HCT116 (cell line): ENCODE results near the gene PPEF2. TPM values are rescaled to one million over a fixed set of nuclear protein-coding genes. Genes with fewer than 3 reads are reported as not detected.

Experiments
- ATAC-seq: fragments of 200-7000 bp; cut with Tn5 transposase; 2 replicates; pipeline ENCODE4 v1.9.1; 2020; ENCODE audit warnings: mild to moderate bottlenecking, moderate library complexity
- BruUV-seq: library from RNA; stranded (reverse); fragments of 400-500 nt; replicated peaks from 2 replicates; lab custom pipeline; 2021; lab: Mats Ljungman, UMichigan
- CTCF ChIA-PET: fragments of 300-600 bp; sonication (Branson Sonifier 250); formaldehyde crosslinking; loops from one replicate; lab custom pipeline; 2021; ENCODE audit warnings: antibody characterized with exemption; lab: Charles Lee
- POLR2A ChIA-PET: fragments of 300-600, 350-600 bp; sonication (Branson Sonifier 250); formaldehyde crosslinking; loops from one replicate; lab custom pipeline; 2021; ENCODE audit warnings: antibody characterized with exemption; lab: Charles Lee
- RAD21 ChIA-PET, 2 experiments: fragments of 300-600 bp; sonication (Branson Sonifier 250); formaldehyde crosslinking; loops; one replicate each; lab custom pipeline; 2023; ENCODE audit warnings: low total read pairs in 2 of 2; ENCODE audit not compliant: uncharacterized antibody in 2 of 2, unreplicated experiment in 2 of 2, low non-redundant PET in 1 of 2; lab: Charles Lee
- DNase-seq: peaks from one replicate; pipeline ENCODE4 v3.0.0-alpha.2; 2010; ENCODE audit warnings: low read depth, low spot score
- H2AFZ ChIP-seq: fragments of 200-600 bp; shearing (Covaris generic), sonication (generic); 2 replicates; pipeline ENCODE4 v1.6.1; 2017; ENCODE audit warnings: low read depth, mixed run types, mixed read lengths, antibody characterized with exemption, low read length; ENCODE audit not compliant: poor library complexity, severe bottlenecking
- H3K27ac ChIP-seq: 2 replicates; pipeline ENCODE4 v1.5.1; 2012; ENCODE audit warnings: low read depth, low read length
- H3K27me3 ChIP-seq: fragments of 200-600 bp; sonication (generic); 2 replicates; pipeline ENCODE4 v1.6.1; 2016; ENCODE audit warnings: mixed run types, low read length, mixed read lengths; ENCODE audit not compliant: insufficient read depth
- H3K36me3 ChIP-seq, 2 experiments: fragments of 200-500 bp in 1 of 2; fragments of 200-600 bp in 1 of 2; sonication (Bioruptor generic) in 1 of 2; sonication (generic) in 1 of 2; 2 replicates each; pipeline versions ENCODE4 v1.5.1 to v1.6.1; 2014 to 2016; ENCODE audit warnings: low read length in 2 of 2, inconsistent platforms in 1 of 2, mixed read lengths in 1 of 2, mixed run types in 1 of 2; ENCODE audit not compliant: insufficient read depth in 2 of 2, control insufficient read depth in 1 of 2
- H3K4me1 ChIP-seq, 2 experiments: fragments of 200-600 bp in 1 of 2; sonication (generic) in 1 of 2; 2 replicates each; pipeline versions ENCODE4 v1.5.1 to v1.6.1; 2012 to 2017; ENCODE audit warnings: low read length in 2 of 2, inconsistent platforms in 1 of 2, mild to moderate bottlenecking in 1 of 2, mixed read lengths in 1 of 2, mixed run types in 1 of 2, moderate library complexity in 1 of 2; ENCODE audit not compliant: insufficient read depth in 2 of 2, control insufficient read depth in 1 of 2
- H3K4me2 ChIP-seq: fragments of 200-600 bp; sonication (generic); 2 replicates; pipeline ENCODE4 v1.6.1; 2017; ENCODE audit warnings: mixed run types, low read length, mixed read lengths
- H3K4me3 ChIP-seq, 2 experiments: fragments of 200-600 bp in 1 of 2; sonication (generic) in 1 of 2; replicated peaks in 1 of 2; 2 replicates each; pipeline ENCODE4 v1.5.1; 2011 to 2016; ENCODE audit warnings: low read length in 2 of 2, control low read depth in 1 of 2, low read depth in 1 of 2, mild to moderate bottlenecking in 1 of 2, mixed read lengths in 1 of 2, mixed run types in 1 of 2
- H3K79me2 ChIP-seq: fragments of 200-600 bp; sonication (generic); 2 replicates; pipeline ENCODE4 v1.6.1; 2017; ENCODE audit warnings: mild to moderate bottlenecking, mixed run types, low read length, moderate library complexity, mixed read lengths; ENCODE audit not compliant: insufficient read depth
- H3K9ac ChIP-seq: fragments of 200-600 bp; sonication (generic); 2 replicates; pipeline ENCODE4 v1.6.1; 2016; ENCODE audit warnings: low read length, mixed read lengths
- H3K9me2 ChIP-seq: fragments of 200-600 bp; sonication (generic), shearing (Covaris generic); 2 replicates; pipeline ENCODE4 v1.6.1; 2017; ENCODE audit warnings: mixed run types, mild to moderate bottlenecking, moderate library complexity; ENCODE audit not compliant: insufficient read depth
- H3K9me3 ChIP-seq, 2 experiments: fragments of 200-500 bp in 1 of 2; fragments of 200-600 bp in 1 of 2; sonication (Bioruptor generic) in 1 of 2; sonication (generic) in 1 of 2; 2 replicates each; pipeline ENCODE4 v1.6.1; 2014 to 2017; ENCODE audit warnings: low read length in 2 of 2, mixed read lengths in 2 of 2, inconsistent platforms in 1 of 2, low read depth in 1 of 2, mild to moderate bottlenecking in 1 of 2, mixed run types in 1 of 2, moderate library complexity in 1 of 2; ENCODE audit not compliant: control insufficient read depth in 1 of 2, insufficient read depth in 1 of 2
- H4K20me1 ChIP-seq: fragments of 200-600 bp; sonication (generic), shearing (Covaris generic); 2 replicates; pipeline ENCODE4 v1.6.1; 2017; ENCODE audit warnings: mixed run types, mild to moderate bottlenecking, moderate library complexity; ENCODE audit not compliant: insufficient read depth
- CBX3 ChIP-seq: IDR thresholded peaks from 2 replicates; pipeline ENCODE4 v1.6.1; 2012; ENCODE audit warnings: low read depth
- CEBPB ChIP-seq: IDR thresholded peaks from 2 replicates; pipeline ENCODE4 v1.6.1; 2012; ENCODE audit warnings: low read depth
- EGR1 ChIP-seq: IDR thresholded peaks from 2 replicates; pipeline ENCODE4 v1.6.1; 2012; ENCODE audit warnings: low read depth
- ELF1 ChIP-seq: IDR thresholded peaks from 2 replicates; pipeline ENCODE4 v1.6.1; 2012; ENCODE audit warnings: low read depth, borderline replicate concordance
- EZH2phosphoT487 ChIP-seq: fragments of 200-600 bp; IDR thresholded peaks from 2 replicates; pipeline ENCODE4 v1.6.1; 2018; ENCODE audit warnings: antibody characterized with exemption, borderline replicate concordance
- FOSL1 ChIP-seq: IDR thresholded peaks from 2 replicates; pipeline ENCODE4 v1.6.1; 2012; ENCODE audit warnings: low read depth
- JUND ChIP-seq: IDR thresholded peaks from 2 replicates; pipeline ENCODE4 v1.6.1; 2012
- POLR2A ChIP-seq: IDR thresholded peaks from 2 replicates; pipeline ENCODE4 v1.7.0; 2011; ENCODE audit warnings: borderline replicate concordance; ENCODE audit not compliant: insufficient read depth, insufficient read length; ENCODE audit errors: extremely low read depth
- POLR2AphosphoS5 ChIP-seq: IDR thresholded peaks from 2 replicates; pipeline ENCODE4 v1.6.1; 2011; ENCODE audit warnings: mild to moderate bottlenecking, low read depth, low read length, moderate library complexity
- RAD21 ChIP-seq: IDR thresholded peaks from 2 replicates; pipeline ENCODE4 v1.6.1; 2012; ENCODE audit warnings: low read depth, mild to moderate bottlenecking
- SRF ChIP-seq: IDR thresholded peaks from 2 replicates; pipeline ENCODE4 v1.6.1; 2012; ENCODE audit warnings: low read depth
- TCF7L2 ChIP-seq: IDR thresholded peaks from 2 replicates; pipeline ENCODE4 v1.7.0; 2011; ENCODE audit warnings: borderline replicate concordance, inconsistent platforms; ENCODE audit not compliant: insufficient read depth, insufficient read length; ENCODE audit errors: extremely low read depth
- YY1 ChIP-seq: IDR thresholded peaks from 2 replicates; pipeline ENCODE4 v1.6.1; 2011; ENCODE audit warnings: low read length, low read depth, moderate library complexity, mild to moderate bottlenecking; ENCODE audit not compliant: insufficient replicate concordance; ENCODE audit errors: extremely low read depth
- ZNF274 ChIP-seq: fragments of 200-500 bp; sonication (Bioruptor generic); IDR thresholded peaks from 2 replicates; pipeline ENCODE4 v1.6.1; 2014; ENCODE audit warnings: mild to moderate bottlenecking, low read depth, low read length, inconsistent platforms
- intact Hi-C: fragments of 100-400 bp; cut with micrococcal nuclease; formaldehyde crosslinking; loops from 2 replicates; pipeline ENCODE4 v1.10.0; 2022
- total RNA-seq: library from RNA; stranded (reverse); gene quantifications from one replicate; pipeline ENCODE4 v1.2.1, GENCODE V29; 2021; ENCODE audit not compliant: unreplicated experiment
- TF ChIP-seq, protein P1 (sequence below): IDR thresholded peaks from 2 replicates; pipeline ENCODE4 v1.6.1; 2012; ENCODE audit warnings: low read depth
- TF ChIP-seq, protein P2 (sequence below): IDR thresholded peaks from 2 replicates; pipeline ENCODE4 v1.6.1; 2011; ENCODE audit warnings: mild to moderate bottlenecking, low read length, moderate library complexity; ENCODE audit not compliant: insufficient replicate concordance; ENCODE audit errors: extremely low read depth
- TF ChIP-seq, protein P3 (sequence below): IDR thresholded peaks from 2 replicates; pipeline ENCODE4 v1.6.1; 2012

PPEF2 gene
- total RNA-seq, 1 experiment from 2014 or later = not detected

DNA sequence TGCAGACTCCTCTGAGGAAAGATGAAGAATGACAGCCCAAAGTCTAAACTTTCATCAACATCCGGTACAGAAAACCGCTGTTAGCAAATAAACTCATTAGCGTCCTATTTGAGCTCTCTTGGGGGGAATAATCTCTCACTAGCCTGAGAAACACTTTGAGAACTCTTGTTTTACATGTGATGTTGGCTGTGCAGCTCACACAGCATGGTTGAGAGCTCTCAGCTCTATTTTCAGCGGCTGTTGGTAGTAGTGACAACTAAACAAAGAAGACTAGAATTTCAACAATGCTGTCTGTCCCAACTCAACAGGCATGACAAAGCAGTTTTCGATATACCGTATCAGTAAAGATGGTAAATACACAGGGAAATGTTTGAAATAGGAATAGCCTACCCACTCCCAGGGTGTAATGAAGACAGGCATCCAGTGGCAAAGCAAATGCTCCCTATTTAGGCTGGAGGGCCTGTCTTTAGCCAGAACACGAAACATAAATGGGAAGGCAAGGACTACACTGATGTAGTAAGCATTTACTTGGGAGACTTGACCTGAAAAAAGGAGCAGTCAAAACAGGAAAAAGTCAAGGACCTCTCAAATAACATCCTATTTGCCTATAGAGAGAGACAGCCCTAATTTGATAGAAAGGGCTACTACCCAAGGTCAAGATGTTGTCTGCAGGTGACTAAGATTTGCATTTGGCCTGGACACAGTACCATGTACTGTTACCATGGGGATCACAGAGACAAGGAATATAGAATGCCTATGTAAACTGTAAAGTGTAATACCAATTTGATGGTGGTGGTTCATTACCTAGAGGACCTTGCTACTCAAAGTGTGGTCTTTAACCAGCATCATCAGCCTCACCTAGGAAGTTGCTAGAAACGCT is 60.4 kb downstream of the PPEF2 start:
- no peaks in the 10 kb centered on the region for H4K20me1 ChIP-seq
- no peak for ATAC-seq
- TF ChIP-seq JUND = no peak
- TF ChIP-seq POLR2A = no peak
- no peak for TF ChIP-seq ZNF274
- TF ChIP-seq CBX3 = no peak
- no peak for TF ChIP-seq EZH2phosphoT487
- TF ChIP-seq EGR1 = no peak
- TF ChIP-seq, protein P1, sequence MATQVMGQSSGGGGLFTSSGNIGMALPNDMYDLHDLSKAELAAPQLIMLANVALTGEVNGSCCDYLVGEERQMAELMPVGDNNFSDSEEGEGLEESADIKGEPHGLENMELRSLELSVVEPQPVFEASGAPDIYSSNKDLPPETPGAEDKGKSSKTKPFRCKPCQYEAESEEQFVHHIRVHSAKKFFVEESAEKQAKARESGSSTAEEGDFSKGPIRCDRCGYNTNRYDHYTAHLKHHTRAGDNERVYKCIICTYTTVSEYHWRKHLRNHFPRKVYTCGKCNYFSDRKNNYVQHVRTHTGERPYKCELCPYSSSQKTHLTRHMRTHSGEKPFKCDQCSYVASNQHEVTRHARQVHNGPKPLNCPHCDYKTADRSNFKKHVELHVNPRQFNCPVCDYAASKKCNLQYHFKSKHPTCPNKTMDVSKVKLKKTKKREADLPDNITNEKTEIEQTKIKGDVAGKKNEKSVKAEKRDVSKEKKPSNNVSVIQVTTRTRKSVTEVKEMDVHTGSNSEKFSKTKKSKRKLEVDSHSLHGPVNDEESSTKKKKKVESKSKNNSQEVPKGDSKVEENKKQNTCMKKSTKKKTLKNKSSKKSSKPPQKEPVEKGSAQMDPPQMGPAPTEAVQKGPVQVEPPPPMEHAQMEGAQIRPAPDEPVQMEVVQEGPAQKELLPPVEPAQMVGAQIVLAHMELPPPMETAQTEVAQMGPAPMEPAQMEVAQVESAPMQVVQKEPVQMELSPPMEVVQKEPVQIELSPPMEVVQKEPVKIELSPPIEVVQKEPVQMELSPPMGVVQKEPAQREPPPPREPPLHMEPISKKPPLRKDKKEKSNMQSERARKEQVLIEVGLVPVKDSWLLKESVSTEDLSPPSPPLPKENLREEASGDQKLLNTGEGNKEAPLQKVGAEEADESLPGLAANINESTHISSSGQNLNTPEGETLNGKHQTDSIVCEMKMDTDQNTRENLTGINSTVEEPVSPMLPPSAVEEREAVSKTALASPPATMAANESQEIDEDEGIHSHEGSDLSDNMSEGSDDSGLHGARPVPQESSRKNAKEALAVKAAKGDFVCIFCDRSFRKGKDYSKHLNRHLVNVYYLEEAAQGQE = no peak
- no peak for TF ChIP-seq ELF1
- no peak for TF ChIP-seq RAD21
- TF ChIP-seq POLR2AphosphoS5 = no peak
- TF ChIP-seq FOSL1 = no peak
- TF ChIP-seq CEBPB = no peak
- TF ChIP-seq SRF = no peak
- TF ChIP-seq, protein P2, sequence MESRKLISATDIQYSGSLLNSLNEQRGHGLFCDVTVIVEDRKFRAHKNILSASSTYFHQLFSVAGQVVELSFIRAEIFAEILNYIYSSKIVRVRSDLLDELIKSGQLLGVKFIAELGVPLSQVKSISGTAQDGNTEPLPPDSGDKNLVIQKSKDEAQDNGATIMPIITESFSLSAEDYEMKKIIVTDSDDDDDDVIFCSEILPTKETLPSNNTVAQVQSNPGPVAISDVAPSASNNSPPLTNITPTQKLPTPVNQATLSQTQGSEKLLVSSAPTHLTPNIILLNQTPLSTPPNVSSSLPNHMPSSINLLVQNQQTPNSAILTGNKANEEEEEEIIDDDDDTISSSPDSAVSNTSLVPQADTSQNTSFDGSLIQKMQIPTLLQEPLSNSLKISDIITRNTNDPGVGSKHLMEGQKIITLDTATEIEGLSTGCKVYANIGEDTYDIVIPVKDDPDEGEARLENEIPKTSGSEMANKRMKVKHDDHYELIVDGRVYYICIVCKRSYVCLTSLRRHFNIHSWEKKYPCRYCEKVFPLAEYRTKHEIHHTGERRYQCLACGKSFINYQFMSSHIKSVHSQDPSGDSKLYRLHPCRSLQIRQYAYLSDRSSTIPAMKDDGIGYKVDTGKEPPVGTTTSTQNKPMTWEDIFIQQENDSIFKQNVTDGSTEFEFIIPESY = no peak
- TF ChIP-seq, protein P3, sequence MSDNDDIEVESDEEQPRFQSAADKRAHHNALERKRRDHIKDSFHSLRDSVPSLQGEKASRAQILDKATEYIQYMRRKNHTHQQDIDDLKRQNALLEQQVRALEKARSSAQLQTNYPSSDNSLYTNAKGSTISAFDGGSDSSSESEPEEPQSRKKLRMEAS = no peak
- TF ChIP-seq TCF7L2 = no peak
- TF ChIP-seq YY1 = no peak
- TF ChIP-seq, all 23 proteins: peak for 0
- Histone ChIP-seq H3K36me3 (no peaks in the 10 kb centered on the region), H3K27me3 (no peaks in the 10 kb centered on the region), H3K79me2 (no peaks in the 10 kb centered on the region), H3K27ac (no peak overlapping the region), H3K4me2 (no peak overlapping the region), H3K4me1 (peaks cover 0 to 8% of the 10 kb centered on the region in 2 experiments; a peak in 2 of 4 replicates), H2AFZ (no peak overlapping the region), H3K4me3 (no peak overlapping the region), H3K9me2 (no peaks in the 10 kb centered on the region), H3K9me3 (no peaks in the 10 kb centered on the region), H3K9ac (no peak overlapping the region)
- ChIA-PET CTCF (no interaction called here), RAD21 (no interaction called here), POLR2A (no interaction called here)
- intact Hi-C loops = loop anchor here (10.0 kb wide), 1 partner anchor 187 kb away; no protein-coding TSS in a partner anchor
- no peak for DNase-seq
- no TSS peak for BruUV-seq
